ENCODE results near the gene PDIA6. TPM values are rescaled to one million over a fixed set of nuclear protein-coding genes. Genes with fewer than 3 reads are reported as not detected.

The PDIA6 gene
- total and polyA plus RNA-seq, 9 of the 15 experiments (the other 6 are each of a cell fraction or from before 2014, with no cell fraction given), result 166 to 268 (median 229) TPM

GRCh38 chr2:10752236-10752635 lies 60.3 kb downstream of the PDIA6 start:
- CTCF ChIA-PET (ENCODE audit: low intra/inter-chr PET ratio), result no interaction called here

More at GRCh38 chr2:10752236-10752635, 60.3 kb downstream of the PDIA6 start:
- H3K9me3 ChIP-seq (replicated peaks; ENCODE audit: control insufficient read depth, insufficient read depth, low read depth, low read length), result no peaks in the 10 kb centered on the region
- no peaks in the 10 kb centered on the region; a peak in 1 of 5 replicates for H3K4me1 ChIP-seq (replicated peaks in 1 of 2; ENCODE audit: control insufficient read depth in 2 of 2, insufficient read depth in 2 of 2, low read length in 2 of 2)
- no peaks in the 10 kb centered on the region for H3K36me3 ChIP-seq (ENCODE audit: control insufficient read depth, insufficient read depth, low read length)
- intact Hi-C loops (cut with micrococcal nuclease), result no loop called here
- no peak overlapping the region for H3K27ac ChIP-seq (ENCODE audit: extremely low read depth, low read depth, low read length)
- H3K9ac ChIP-seq (ENCODE audit: insufficient read depth in 1 of 2, low read depth in 2 of 2, low read length in 2 of 2), result no peak overlapping the region; a peak in 1 of 4 replicates
- H3K4me3 ChIP-seq, result no peak overlapping the region
- in situ Hi-C loops (cut with MboI), result no loop called here
- no peak overlapping the region for H3K4me2 ChIP-seq (ENCODE audit: insufficient read depth, low read length)
- H2AFZ ChIP-seq (ENCODE audit: low read depth, low read length), result no peak overlapping the region
- whole genome bisulfite sequencing (ENCODE audit: insufficient coverage, low coverage, missing lambda C conversion rate), result 4% methylated on average over 5 of the region's 5 CpGs
- ATAC-seq, result peak; percentile 32
- POLR2A ChIA-PET, result interaction anchor here (0.7 kb wide), 1 partner anchor 1947 kb away, joined by 3 read pairs; no protein-coding TSS in a partner anchor
- no peak for FAIRE-seq
- no peaks in the 10 kb centered on the region for H3K9me1 ChIP-seq (ENCODE audit: control insufficient read depth, insufficient read depth, low read length)
- TF ChIP-seq SAFB (IDR thresholded peaks at IDR 0.05; ENCODE audit: borderline replicate concordance, low read depth, low read length) (no peak), LEF1 (IDR thresholded peaks at IDR 0.05) (no peak), BRF2 (IDR thresholded peaks at IDR 0.05; ENCODE audit: borderline replicate concordance, insufficient read depth, insufficient read length) (no peak), SIRT6 (IDR thresholded peaks at IDR 0.05; ENCODE audit: low read depth, low read length) (no peak), ZNF584 (CRISPR knock-in tag; IDR thresholded peaks at IDR 0.05; ENCODE audit: low read depth) (no peak), IRF2 (CRISPR knock-in tag; IDR thresholded peaks at IDR 0.05) (no peak), KLF10 (CRISPR knock-in tag; IDR thresholded peaks at IDR 0.05) (no peak)
- DNase-seq (ENCODE audit: extremely low read depth in 1 of 4, low spot score in 3 of 4), result no peak
- H3K79me2 ChIP-seq (ENCODE audit: control insufficient read depth, insufficient read depth, low read length), result no peaks in the 10 kb centered on the region
- H3K27me3 ChIP-seq (ENCODE audit: control insufficient read depth in 2 of 2, insufficient read depth in 2 of 2, low read length in 2 of 2), result peaks cover 27 to 56% of the 10 kb centered on the region in 2 experiments; a peak in 4 of 5 replicates
- BruUV-seq (replicated peaks), result no TSS peak
- no peaks in the 10 kb centered on the region for H4K20me1 ChIP-seq (replicated peaks; ENCODE audit: control insufficient read depth, insufficient read depth, low read length)

Data from K562 (cell line).